Activated naive CD8-positive, alpha-beta T cell treated with anti-CD3 and anti-CD28 coated beads, Interleukin-2, amount 50 U/mL, for 24 hours (primary cell): ENCODE data around the gene GGNBP2.

Experiments
- ATAC-seq: fragments of 150-1000 bp; cut with Tn5 transposase; one replicate; pipeline ENCODE4 v1.10.0; 2021
- DNase-seq: peaks from one replicate; pipeline ENCODE4 v3.0.0; 2021
- H3K27ac Mint-ChIP-seq: one replicate; pipeline ENCODE4 v1.8.0; 2021; ENCODE audit warnings: mild to moderate bottlenecking, mixed read lengths
- H3K27me3 Mint-ChIP-seq: one replicate; pipeline ENCODE4 v1.8.0; 2021; ENCODE audit warnings: mixed read lengths
- H3K36me3 Mint-ChIP-seq: one replicate; pipeline ENCODE4 v1.8.0; 2021; ENCODE audit warnings: low read depth, mixed read lengths
- H3K4me1 Mint-ChIP-seq: one replicate; pipeline ENCODE4 v1.8.0; 2021; ENCODE audit warnings: mixed read lengths
- H3K4me3 Mint-ChIP-seq: one replicate; pipeline ENCODE4 v1.8.0; 2021; ENCODE audit warnings: mild to moderate bottlenecking, moderate library complexity, mixed read lengths
- H3K9me3 Mint-ChIP-seq: one replicate; pipeline ENCODE4 v1.8.0; 2021; ENCODE audit warnings: mixed read lengths

The GGNBP2 gene

GRCh38 chr17:36533935-36534839 lies 10.5 kb upstream of the GGNBP2 start:
- H3K27me3 Mint-ChIP-seq, result no peaks in the 10 kb centered on the region
- H3K9me3 Mint-ChIP-seq, result no peaks in the 10 kb centered on the region
- peak; percentile 59 for DNase-seq
- H3K27ac Mint-ChIP-seq, result peak overlapping the region; percentile 96
- peaks cover 44% of the 10 kb centered on the region for H3K4me1 Mint-ChIP-seq
- peak overlapping the region; percentile 91 for H3K4me3 Mint-ChIP-seq
- H3K36me3 Mint-ChIP-seq, result peaks cover 54% of the 10 kb centered on the region
- peak; percentile 31 for ATAC-seq

DNA sequence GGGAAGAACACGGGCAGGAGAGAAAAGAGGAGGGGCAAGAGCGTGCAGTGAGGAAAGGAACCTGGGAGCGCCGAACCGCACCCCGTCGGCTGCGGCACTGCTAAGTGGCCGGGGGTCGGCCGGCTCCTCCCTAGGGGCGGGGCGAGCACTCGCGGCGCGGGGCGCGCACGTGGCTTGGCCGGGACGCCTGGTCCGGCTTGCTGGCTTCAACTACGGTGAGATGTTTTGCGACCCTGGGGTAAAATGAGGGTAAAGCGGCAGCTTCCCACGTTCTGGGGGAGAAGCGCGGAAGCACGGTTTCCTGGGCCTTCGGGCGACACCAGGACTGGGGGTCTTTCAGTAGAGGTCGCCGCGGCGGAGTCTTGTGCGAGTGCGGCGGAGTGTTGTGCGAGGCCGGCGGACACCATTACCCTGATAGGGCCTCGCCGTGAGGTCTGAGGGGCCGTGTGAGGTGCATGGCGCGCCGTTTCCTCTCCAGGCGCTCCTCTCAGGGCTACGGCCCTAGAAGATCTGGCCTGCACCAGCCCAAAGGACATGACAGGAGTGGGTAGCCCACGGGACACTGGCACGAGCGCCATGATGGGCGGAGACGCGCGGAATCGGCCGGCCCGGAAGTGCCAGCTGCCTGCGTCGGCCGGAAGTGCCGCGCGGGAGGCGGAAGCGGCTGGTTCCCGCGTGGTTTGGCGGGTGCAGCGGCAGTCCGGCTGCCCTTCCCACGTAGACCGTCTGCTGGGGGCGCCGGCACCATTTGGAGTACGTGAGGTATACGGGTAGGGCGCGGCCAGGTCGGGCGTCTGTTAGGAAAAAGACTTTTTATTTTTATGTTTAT lies 9.7 kb upstream of the GGNBP2 start, which contains the start of the genes MYO19 and PIGW:
TSS of gene MYO19 (minus strand) at position 29 of the 829 bp plus-strand sequence. CDS start 2,330 bp downstream, outside the sequence.
TSS of gene PIGW (plus strand) at position 148 of the 829 bp plus-strand sequence. CDS start 2,115 bp downstream, outside the sequence.
- Mint-ChIP-seq H3K27ac (peak within 1 kb of the TSS; percentile 96), H3K36me3 (peaks cover 53% of the 10 kb centered on the region), H3K4me1 (peaks cover 47% of the 10 kb centered on the region), H3K27me3 (no peaks in the 10 kb centered on the region), H3K4me3 (peak within 1 kb of the TSS; percentile 91), H3K9me3 (no peaks in the 10 kb centered on the region)
- DNase-seq (peak; percentile 90), ATAC-seq (peak; percentile 89)

GRCh38 chr17:36535669-36536081 lies 9.0 kb upstream of the GGNBP2 start:
- Mint-ChIP-seq H3K27me3 (no peaks in the 10 kb centered on the region), H3K36me3 (peaks cover 53% of the 10 kb centered on the region), H3K27ac (peak overlapping the region; percentile 96), H3K4me1 (peaks cover 47% of the 10 kb centered on the region), H3K9me3 (no peaks in the 10 kb centered on the region), H3K4me3 (peak overlapping the region; percentile 91)
- ATAC-seq (no peak), DNase-seq (no peak)

DNA sequence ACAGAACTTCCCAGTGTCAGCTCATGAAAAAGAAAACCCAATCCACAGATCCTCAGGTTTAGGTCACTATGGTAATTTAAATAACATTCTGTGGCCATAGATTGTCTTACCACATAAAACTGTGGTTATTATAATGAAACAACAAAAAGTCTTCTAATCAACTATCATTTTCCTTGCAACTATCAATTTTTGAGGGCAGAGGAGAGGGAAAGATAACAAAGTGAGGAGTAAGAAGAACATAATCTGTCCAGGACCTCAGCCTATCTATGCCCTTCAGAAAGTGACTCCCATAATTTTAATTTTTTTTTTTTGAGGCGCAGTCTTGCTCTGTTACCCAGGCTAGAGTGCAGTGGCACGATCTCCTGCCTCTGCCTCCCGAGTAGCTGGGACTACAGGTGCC lies 4.0 kb upstream of the GGNBP2 start:
- Mint-ChIP-seq H3K4me3 (no peak overlapping the region), H3K36me3 (peaks cover 31% of the 10 kb centered on the region), H3K4me1 (peaks cover 37% of the 10 kb centered on the region), H3K27ac (no peak overlapping the region), H3K9me3 (no peaks in the 10 kb centered on the region), H3K27me3 (no peaks in the 10 kb centered on the region)
- DNase-seq, result no peak
- ATAC-seq, result no peak

GRCh38 chr17:36542755-36543154 lies 2.0 kb upstream of the GGNBP2 start:
- ATAC-seq (no peak), DNase-seq (no peak)
- H3K27me3 Mint-ChIP-seq, result no peaks in the 10 kb centered on the region
- no peak overlapping the region for H3K4me3 Mint-ChIP-seq
- H3K9me3 Mint-ChIP-seq, result no peaks in the 10 kb centered on the region
- peaks cover 36% of the 10 kb centered on the region for H3K4me1 Mint-ChIP-seq
- H3K36me3 Mint-ChIP-seq, result peaks cover 30% of the 10 kb centered on the region
- H3K27ac Mint-ChIP-seq, result no peak overlapping the region

GRCh38 chr17:36544044-36544306 lies 744 bp upstream of the GGNBP2 start:
- Mint-ChIP-seq H3K4me1 (peaks cover 42% of the 10 kb centered on the region), H3K4me3 (peak overlapping the region; percentile 97), H3K36me3 (peaks cover 31% of the 10 kb centered on the region), H3K27ac (peak overlapping the region; percentile 98), H3K9me3 (no peaks in the 10 kb centered on the region), H3K27me3 (no peaks in the 10 kb centered on the region)
- no peak for ATAC-seq
- no peak for DNase-seq

DNA sequence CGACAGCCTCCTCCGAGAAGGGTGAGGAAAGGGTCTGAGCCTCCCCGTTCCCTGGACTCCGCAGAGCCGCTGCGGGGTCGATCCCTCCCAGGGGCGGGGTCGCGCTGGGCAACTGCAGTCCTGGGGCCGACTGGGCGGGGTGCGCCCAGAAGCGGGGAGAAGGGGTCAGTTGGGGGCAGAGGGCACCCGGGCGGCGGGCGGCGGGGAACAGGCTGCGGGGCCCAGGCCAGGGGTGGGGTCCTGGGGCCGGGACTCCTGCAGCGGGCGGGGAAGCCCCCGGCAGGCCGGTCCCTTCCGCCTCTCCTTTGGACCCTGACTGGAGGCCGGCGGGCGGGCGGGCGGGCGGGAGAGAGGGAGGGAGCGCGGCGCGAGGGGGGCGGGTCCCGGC lies 352 bp downstream of the GGNBP2 start:
- H3K9me3 Mint-ChIP-seq, result no peaks in the 10 kb centered on the region
- ATAC-seq, result no peak
- DNase-seq, result no peak
- no peaks in the 10 kb centered on the region for H3K27me3 Mint-ChIP-seq
- peak overlapping the region; percentile 98 for H3K27ac Mint-ChIP-seq
- peaks cover 46% of the 10 kb centered on the region for H3K4me1 Mint-ChIP-seq
- H3K36me3 Mint-ChIP-seq, result peaks cover 36% of the 10 kb centered on the region
- H3K4me3 Mint-ChIP-seq, result peak overlapping the region; percentile 97

- ATAC-seq (peak; percentile 83), DNase-seq (peak; percentile 97)
- H3K27me3 Mint-ChIP-seq, result no peaks in the 10 kb centered on the region
- peak overlapping the region; percentile 97 for H3K4me3 Mint-ChIP-seq
- H3K27ac Mint-ChIP-seq, result peak overlapping the region; percentile 94
- peaks cover 39% of the 10 kb centered on the region for H3K36me3 Mint-ChIP-seq
- H3K4me1 Mint-ChIP-seq, result peaks cover 53% of the 10 kb centered on the region
- no peaks in the 10 kb centered on the region for H3K9me3 Mint-ChIP-seq
Observed at GRCh38 chr17:36545465-36546417, 1.0 kb downstream of the GGNBP2 start.

DNA sequence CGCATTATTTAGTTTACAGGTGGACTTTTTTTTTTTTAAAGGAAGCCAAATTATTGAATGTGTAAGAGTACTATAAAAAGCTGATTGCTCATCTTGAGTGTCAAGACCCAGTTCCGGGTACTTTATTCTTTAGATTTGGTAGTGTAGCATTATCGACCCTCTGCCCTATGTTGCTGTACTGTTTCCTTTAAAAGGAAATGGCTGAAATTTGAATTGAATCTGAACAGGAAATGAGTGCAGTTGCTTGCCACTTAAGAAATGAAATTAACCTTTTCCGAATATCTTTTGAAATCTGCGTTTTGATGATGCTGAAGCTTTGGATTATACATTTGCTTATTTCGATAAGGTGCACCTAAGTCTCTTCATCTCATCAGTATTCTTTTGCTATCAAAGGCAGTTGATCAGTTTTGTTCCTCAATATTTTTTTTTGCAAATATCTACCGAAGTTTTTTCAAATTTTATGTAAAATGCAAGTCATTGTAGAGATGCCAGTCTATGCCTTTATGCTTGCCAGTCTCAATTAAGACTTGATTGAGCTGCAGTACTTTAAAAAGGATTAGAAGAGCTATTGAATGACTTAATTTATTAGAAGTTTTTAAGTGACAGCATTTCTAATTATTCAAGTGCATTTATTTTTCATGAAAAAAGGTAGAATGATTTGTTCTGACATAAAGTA lies 1.8 kb downstream of the GGNBP2 start:
- no peak for DNase-seq
- H3K27me3 Mint-ChIP-seq, result no peaks in the 10 kb centered on the region
- H3K4me3 Mint-ChIP-seq, result peak overlapping the region; percentile 97
- H3K4me1 Mint-ChIP-seq, result peaks cover 58% of the 10 kb centered on the region
- H3K9me3 Mint-ChIP-seq, result no peaks in the 10 kb centered on the region
- peak overlapping the region; percentile 94 for H3K27ac Mint-ChIP-seq
- ATAC-seq, result no peak
- H3K36me3 Mint-ChIP-seq, result peaks cover 41% of the 10 kb centered on the region

DNA sequence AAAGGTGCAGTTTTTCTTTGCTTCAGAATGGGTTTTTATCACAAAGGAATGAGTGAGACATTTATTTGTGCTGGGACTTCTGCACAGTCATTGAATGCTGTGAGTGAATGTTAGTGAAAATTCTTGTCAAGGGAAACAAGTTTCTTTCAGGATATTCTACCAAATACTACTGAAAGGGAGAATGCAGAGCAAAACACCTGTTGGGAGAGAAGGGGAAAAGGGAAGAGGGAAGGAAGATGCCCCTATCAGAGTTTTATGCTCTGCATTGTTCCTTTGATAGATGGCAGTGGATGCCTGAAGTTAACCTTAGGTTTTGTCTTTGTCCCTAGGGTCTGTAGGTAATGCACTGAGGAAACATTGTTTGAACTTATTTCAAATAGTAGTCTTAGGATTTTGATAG lies 3.1 kb downstream of the GGNBP2 start:
- Mint-ChIP-seq H3K36me3 (peaks cover 45% of the 10 kb centered on the region), H3K27ac (peak overlapping the region; percentile 94), H3K27me3 (no peaks in the 10 kb centered on the region), H3K4me1 (peaks cover 69% of the 10 kb centered on the region), H3K9me3 (no peaks in the 10 kb centered on the region), H3K4me3 (peak overlapping the region; percentile 97)
- DNase-seq (no peak), ATAC-seq (no peak)

GRCh38 chr17:36550491-36551417 lies 6.0 kb downstream of the GGNBP2 start:
- Mint-ChIP-seq H3K9me3 (no peaks in the 10 kb centered on the region), H3K4me1 (peaks cover 76% of the 10 kb centered on the region), H3K27me3 (no peaks in the 10 kb centered on the region), H3K27ac (peak overlapping the region; percentile 79), H3K4me3 (peak overlapping the region; percentile 50), H3K36me3 (peaks cover 52% of the 10 kb centered on the region)
- peak; percentile 29 for ATAC-seq
- DNase-seq, result no peak

DNA sequence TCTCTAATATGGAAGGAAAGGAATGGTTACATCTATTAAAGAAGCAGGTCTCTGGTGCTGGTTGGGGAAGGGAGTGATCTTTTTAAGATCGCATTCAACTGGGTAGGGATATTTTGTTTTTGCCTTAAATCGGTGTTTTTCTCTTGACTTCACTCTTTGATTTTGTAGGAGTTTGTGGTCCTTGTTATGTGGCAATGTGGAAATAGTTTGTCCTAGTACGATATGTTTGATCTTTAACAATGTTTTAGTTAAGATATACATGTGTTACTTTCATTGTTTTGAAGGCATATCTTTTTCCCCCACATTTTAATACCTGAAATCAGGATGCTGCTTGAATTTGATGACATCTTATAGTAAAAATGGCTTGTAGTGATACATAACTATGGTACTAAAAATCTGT lies 8.7 kb downstream of the GGNBP2 start:
- ATAC-seq, result no peak
- DNase-seq, result no peak
- Mint-ChIP-seq H3K4me3 (no peak overlapping the region), H3K27ac (peak overlapping the region; percentile 33), H3K9me3 (no peaks in the 10 kb centered on the region), H3K27me3 (no peaks in the 10 kb centered on the region), H3K4me1 (peaks cover 59% of the 10 kb centered on the region), H3K36me3 (peaks cover 49% of the 10 kb centered on the region)

DNA sequence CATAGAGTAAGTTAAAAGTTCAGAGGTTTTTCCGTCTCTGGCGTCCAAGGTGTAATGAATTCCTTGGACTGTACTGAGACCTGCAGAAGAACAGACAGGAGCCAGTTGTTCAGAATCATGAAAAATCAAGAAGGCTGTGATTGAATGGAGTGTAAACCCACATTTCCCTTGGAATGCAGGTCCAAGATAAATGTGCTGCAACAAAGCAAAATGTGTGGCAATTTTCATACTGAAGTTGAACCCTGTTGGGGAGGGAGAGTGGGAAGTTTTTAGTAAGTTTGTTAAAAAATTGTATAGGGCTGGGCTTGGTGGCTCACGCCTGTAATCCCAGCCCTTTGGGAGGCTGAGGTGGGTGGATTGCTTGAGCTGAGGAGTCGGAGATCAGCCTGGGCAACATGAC lies 21.4 kb downstream of the GGNBP2 start:
- H3K4me1 Mint-ChIP-seq, result peaks cover 10% of the 10 kb centered on the region
- H3K27ac Mint-ChIP-seq, result peak overlapping the region; percentile 50
- H3K36me3 Mint-ChIP-seq, result peaks cover 62% of the 10 kb centered on the region

More for the DNA sequence above, 21.4 kb downstream of the GGNBP2 start:
- DNase-seq, result no peak
- no peaks in the 10 kb centered on the region for H3K27me3 Mint-ChIP-seq
- ATAC-seq, result no peak
- no peaks in the 10 kb centered on the region for H3K9me3 Mint-ChIP-seq
- no peak overlapping the region for H3K4me3 Mint-ChIP-seq
